ENCODE results near the gene GPRIN1.

- TF ChIP-seq SP1 (IDR thresholded peaks at IDR 0.05): no peak
- TF ChIP-seq NFRKB (IDR thresholded peaks at IDR 0.05): no peak
- no peak for TF ChIP-seq BHLHE40 (IDR thresholded peaks at IDR 0.05; ENCODE audit: borderline replicate concordance)
- no peak for TF ChIP-seq SUZ12 (IDR thresholded peaks at IDR 0.05)
- TF ChIP-seq LEF1 (IDR thresholded peaks at IDR 0.05; ENCODE audit: borderline replicate concordance): no peak
- no peak for TF ChIP-seq ZNF384 (IDR thresholded peaks at IDR 0.05)
Observed at GRCh38 chr5:176644294-176644693, 34.3 kb upstream of the GPRIN1 start.

Measured in HEK293T (cell line).